ENCODE measurements around the gene SORCS3. TPM values are rescaled to one million over a fixed set of nuclear protein-coding genes. Genes with fewer than 3 reads are reported as not detected.

Gene SORCS3
- total RNA-seq, 1 donor from 2014 or later: 4.2 TPM

- peak overlapping the region; percentile 5 for H3K27ac Mint-ChIP-seq
These were observed 94.8 kb downstream of the SORCS3 start for GRCh38 chr10:104735757-104736391.

GRCh38 chr10:104741127-104741526 is 100.0 kb downstream of the SORCS3 start:
- Mint-ChIP-seq H3K27me3 (peaks cover 30% of the 10 kb centered on the region), H3K4me3 (no peak overlapping the region), H3K4me1 (ENCODE audit: unreplicated experiment) (peaks cover 4% of the 10 kb centered on the region), H3K9me3 (no peaks in the 10 kb centered on the region), H3K27ac (no peak overlapping the region), H3K36me3 (no peaks in the 10 kb centered on the region)
- DNase-seq (ENCODE audit: extremely low spot score, unreplicated experiment): no peak
- TF ChIP-seq CTCF (conservative IDR thresholded peaks at IDR 0.05): no peak

More at GRCh38 chr10:104735757-104736391, 94.8 kb downstream of the SORCS3 start:
- peak overlapping the region; percentile 71 for H3K4me3 Mint-ChIP-seq
- DNase-seq (ENCODE audit: extremely low spot score, unreplicated experiment): no peak
- no peak for TF ChIP-seq CTCF (conservative IDR thresholded peaks at IDR 0.05)
- H3K27me3 Mint-ChIP-seq: peaks cover 53% of the 10 kb centered on the region
- no peaks in the 10 kb centered on the region for H3K9me3 Mint-ChIP-seq
- H3K4me1 Mint-ChIP-seq (ENCODE audit: unreplicated experiment): peaks cover 25% of the 10 kb centered on the region
- no peaks in the 10 kb centered on the region for H3K36me3 Mint-ChIP-seq

DNA sequence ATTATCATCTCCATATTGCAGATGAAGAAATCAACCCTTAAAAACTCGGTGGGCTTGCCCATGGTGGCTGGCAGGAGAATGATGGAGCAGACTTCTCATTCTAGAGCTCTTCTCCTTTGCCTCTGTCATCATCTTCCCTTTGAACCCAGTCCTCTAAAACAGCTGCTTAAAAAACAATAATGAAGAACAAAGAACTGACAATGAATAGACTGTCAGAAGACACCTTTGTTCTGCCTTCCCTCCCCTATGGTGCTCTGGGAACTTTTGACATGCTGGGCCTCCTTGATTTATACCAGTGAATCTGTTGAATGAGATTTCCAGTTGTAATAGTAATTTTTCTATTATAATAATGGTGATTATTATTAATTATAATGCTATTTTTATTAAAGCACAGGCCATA is 103.0 kb downstream of the SORCS3 start:
- H3K27me3 Mint-ChIP-seq: peaks cover 22% of the 10 kb centered on the region
- H3K4me1 Mint-ChIP-seq (ENCODE audit: unreplicated experiment): no peaks in the 10 kb centered on the region
- H3K9me3 Mint-ChIP-seq: no peaks in the 10 kb centered on the region
- no peak for TF ChIP-seq CTCF (conservative IDR thresholded peaks at IDR 0.05)
- no peak for DNase-seq (ENCODE audit: extremely low spot score, unreplicated experiment)
- H3K27ac Mint-ChIP-seq: no peak overlapping the region
- no peak overlapping the region for H3K4me3 Mint-ChIP-seq
- H3K36me3 Mint-ChIP-seq: peaks cover 4% of the 10 kb centered on the region

DNA sequence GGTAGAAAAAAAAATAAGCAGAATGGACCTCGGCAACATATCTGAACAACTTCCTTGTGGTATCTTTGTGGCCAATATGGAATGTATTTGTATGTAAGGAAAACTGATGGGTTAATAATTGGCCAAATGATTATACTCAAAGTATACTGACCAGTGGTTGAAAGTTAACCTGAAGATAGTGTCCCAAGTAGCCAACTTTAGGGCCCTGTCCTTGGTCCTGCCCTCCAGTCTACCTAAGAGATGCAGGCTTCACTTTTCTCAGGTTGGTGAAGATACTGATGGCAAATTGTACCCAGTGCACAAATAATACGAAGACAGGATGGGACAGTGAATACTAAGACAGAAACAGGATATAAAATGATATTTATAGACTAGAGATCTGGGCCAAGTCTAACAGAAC is 109.2 kb downstream of the SORCS3 start:
- no peaks in the 10 kb centered on the region for H3K4me1 Mint-ChIP-seq (ENCODE audit: unreplicated experiment)
- no peak for TF ChIP-seq CTCF (conservative IDR thresholded peaks at IDR 0.05)
- no peak for DNase-seq (ENCODE audit: extremely low spot score, unreplicated experiment)
- no peak overlapping the region for H3K27ac Mint-ChIP-seq
- H3K4me3 Mint-ChIP-seq: no peak overlapping the region
- peaks cover 4% of the 10 kb centered on the region for H3K36me3 Mint-ChIP-seq
- peaks cover 29% of the 10 kb centered on the region for H3K27me3 Mint-ChIP-seq
- H3K9me3 Mint-ChIP-seq: no peaks in the 10 kb centered on the region

GRCh38 chr10:104762793-104763192 is 121.7 kb downstream of the SORCS3 start:
- Mint-ChIP-seq H3K27me3 (peaks cover 66% of the 10 kb centered on the region), H3K4me3 (no peak overlapping the region), H3K27ac (no peak overlapping the region), H3K4me1 (ENCODE audit: unreplicated experiment) (peaks cover 22% of the 10 kb centered on the region), H3K36me3 (no peaks in the 10 kb centered on the region), H3K9me3 (no peaks in the 10 kb centered on the region)
- no peak for DNase-seq (ENCODE audit: extremely low spot score, unreplicated experiment)
- TF ChIP-seq CTCF (conservative IDR thresholded peaks at IDR 0.05): no peak
